Measurements from ENCODE around the gene CFAP107. TPM values are rescaled to one million over a fixed set of nuclear protein-coding genes. Genes with fewer than 3 reads are reported as not detected.

CFAP107 gene
- total RNA-seq, 2 experiments from 2014 or later = not detected

Other genes with a start within 250 kb of the CFAP107 start
- gene DHRS3, start 128.0 kb upstream of the CFAP107 start, total RNA-seq = 10 to 100 TPM; 20.8 to 60.4 TPM
- not detected for gene AADACL4, start 102.1 kb upstream of the CFAP107 start, total RNA-seq
- not detected for gene AADACL3, start 30.1 kb upstream of the CFAP107 start, total RNA-seq
- gene PRAMEF12, start 27.5 kb downstream of the CFAP107 start, total RNA-seq = not detected
- not detected for gene PRAMEF1, start 45.2 kb downstream of the CFAP107 start, total RNA-seq
- gene PRAMEF11, start 85.2 kb downstream of the CFAP107 start, total RNA-seq = not detected
- not detected for gene HNRNPCL1, start 102.5 kb downstream of the CFAP107 start, total RNA-seq
- gene PRAMEF2, start 110.9 kb downstream of the CFAP107 start, total RNA-seq = not detected
- gene PRAMEF4, start 140.0 kb downstream of the CFAP107 start, total RNA-seq = not detected
- not detected for gene PRAMEF10, start 152.1 kb downstream of the CFAP107 start, total RNA-seq
- gene PRAMEF7, start 170.4 kb downstream of the CFAP107 start, total RNA-seq = not detected
- gene PRAMEF6, start 201.4 kb downstream of the CFAP107 start, total RNA-seq = not detected

All from activated CD8-positive, alpha-beta memory T cell treated with anti-CD3 and anti-CD28 coated beads, Interleukin-2, amount 10 ng/mL, durations not matched to agents 7 days and 5 days (primary cell).